ENCODE results near the gene XPNPEP1.
"Not testable (repeated sequence)": the region's sequence is repeated elsewhere in the genome, so short reads cannot be mapped to it uniquely, and the experiment has no call there.

Gene XPNPEP1

DNA sequence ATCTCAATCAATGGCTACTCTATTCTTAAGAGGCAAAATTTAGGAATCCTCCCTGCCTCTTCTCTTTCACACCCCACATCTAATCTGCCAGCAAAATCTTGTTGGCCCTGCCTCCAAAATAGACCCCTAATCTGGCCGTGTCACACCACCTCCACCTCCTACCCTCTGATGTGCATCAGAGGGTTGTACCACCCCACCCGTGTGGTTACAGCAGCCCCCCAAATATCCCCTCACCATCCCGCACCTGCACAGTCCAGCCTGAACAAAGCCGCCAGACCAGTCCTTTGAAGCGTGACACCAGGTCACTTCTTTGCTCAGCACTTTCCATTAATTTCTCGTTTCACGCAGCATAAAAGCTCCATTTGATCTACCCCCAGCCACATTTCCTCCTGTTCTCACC lies 776 bp upstream of the XPNPEP1 start:
- DNase-seq (ENCODE audit: low read depth, low spot score): no peak

DNA sequence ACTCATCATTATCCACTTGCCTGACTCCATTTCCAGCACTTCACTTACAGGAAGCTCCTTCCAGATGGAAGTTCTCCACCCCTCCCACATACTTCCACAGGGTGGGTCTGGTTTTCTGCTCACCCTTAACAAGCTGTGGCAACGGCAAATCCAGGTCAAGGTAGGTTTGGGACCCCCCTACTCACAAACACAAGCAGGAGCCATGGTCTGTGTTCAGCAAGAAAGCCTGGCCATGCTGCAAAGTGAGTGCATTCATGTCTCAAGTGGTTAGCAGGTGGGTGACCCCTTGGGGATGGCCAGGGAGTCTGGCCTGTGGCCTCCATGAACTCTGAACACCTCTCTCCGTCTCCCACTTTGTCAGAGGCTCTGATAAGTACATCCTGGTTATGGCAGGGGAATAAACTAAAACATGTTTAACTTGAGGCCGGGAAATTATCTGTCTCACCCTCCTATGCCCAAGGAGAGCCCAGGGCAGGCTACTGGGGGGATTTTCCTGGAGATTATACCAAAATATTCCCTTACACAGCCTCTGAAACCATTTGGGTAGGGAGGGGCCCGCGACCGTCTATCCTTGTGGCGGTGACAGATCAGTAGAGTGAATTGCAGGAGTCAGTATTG lies 844 bp downstream of the XPNPEP1 start:
- no peak for DNase-seq (ENCODE audit: low read depth, low spot score)

DNA sequence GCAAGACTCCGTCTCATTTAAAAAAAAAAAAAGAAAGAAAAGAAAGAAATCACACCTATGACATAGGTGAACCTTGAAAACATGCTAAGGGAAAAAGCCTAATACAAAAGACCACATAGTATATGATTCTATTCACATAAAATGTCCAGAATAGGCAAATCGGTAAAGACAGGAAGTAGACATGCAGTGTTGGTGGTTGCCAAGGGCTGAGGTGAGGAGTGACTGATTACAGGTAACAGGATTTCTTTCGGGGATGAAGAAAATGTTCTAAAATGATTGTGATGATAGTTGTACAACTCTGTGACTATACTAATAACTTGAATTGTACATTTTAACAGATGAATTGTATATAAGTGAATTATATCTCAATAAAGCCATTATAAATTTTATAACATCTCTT lies 3.3 kb downstream of the XPNPEP1 start:
- DNase-seq (ENCODE audit: low read depth, low spot score): no peak

DNA sequence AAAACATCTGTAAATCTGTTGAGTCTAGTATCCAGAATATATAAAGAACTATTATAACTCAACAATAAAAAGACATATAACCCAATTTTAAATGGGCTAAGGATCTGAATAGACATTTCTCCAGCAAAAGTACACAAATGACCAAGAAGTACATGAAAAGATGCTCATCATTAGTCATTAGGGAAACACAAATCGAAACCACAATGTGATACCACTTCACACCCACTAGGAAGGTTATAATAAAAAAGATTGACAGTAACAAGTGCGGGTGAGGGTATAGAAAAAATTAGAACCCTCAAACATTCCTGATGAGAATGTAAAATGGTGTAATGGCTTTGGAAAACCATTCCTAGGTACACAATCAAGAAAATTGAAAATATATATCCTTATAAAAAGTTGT lies 4.1 kb downstream of the XPNPEP1 start:
- no peak for DNase-seq (ENCODE audit: low read depth, low spot score)

DNA sequence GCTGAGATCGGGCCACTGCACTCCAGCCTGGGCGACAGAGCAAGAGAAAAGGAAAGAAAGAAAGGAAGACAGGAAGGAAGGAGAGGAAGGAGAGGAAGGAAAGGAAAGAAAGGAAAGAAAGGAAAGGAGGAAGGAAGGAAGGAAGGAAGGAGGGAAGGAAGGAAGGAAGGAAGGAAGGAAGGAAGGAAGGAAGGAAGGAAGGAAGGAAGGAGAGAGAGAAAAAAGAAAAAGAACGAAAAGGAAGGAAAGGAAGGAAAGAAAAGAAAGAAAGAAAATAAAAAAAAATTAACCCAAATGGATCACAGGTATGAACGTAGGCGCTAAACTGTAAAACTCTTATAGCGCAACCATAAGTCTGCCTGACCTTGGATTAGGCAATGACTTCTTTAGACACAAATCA lies 4.6 kb downstream of the XPNPEP1 start:
- not testable (repeated sequence) for DNase-seq (ENCODE audit: low read depth, low spot score)

DNA sequence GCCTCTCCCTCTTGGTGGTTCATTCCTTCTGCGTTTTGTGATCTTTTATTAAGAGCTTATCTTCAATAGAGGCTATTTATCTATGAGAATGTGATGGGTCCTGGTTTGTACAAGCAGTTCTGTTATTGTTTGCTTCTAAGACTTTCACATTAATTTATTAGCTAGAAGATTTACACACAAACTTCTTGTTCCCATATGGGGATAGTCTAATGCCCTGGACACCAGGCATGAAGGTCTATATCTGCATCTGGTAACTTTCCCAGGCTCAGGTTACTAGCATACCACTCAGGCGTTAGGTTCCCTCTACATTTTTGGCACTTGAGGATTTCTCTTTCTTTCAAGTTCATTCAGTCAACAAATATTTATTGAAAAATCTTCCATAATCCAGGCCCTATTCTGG lies 7.7 kb downstream of the XPNPEP1 start:
- DNase-seq (ENCODE audit: low read depth, low spot score): no peak

DNA sequence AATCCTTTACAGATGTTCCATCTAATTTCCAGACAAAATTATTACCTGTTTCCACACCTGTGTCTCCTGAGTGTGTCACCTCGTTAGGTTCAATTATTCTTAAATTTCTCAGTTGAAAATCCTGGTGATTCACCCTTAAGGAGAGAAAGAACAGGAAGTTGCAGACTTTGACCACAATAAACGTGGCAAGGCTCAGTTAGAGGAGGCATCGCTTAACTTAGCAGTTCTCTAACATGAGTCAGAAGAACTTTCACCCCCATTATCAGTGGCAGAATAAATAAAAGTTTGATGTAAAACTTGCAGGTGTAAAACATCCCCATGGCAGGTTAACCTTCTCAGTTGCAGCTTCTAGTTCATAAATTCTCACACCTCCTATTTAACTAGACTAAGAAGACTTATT lies 8.3 kb downstream of the XPNPEP1 start:
- DNase-seq (ENCODE audit: low read depth, low spot score): no peak

DNA sequence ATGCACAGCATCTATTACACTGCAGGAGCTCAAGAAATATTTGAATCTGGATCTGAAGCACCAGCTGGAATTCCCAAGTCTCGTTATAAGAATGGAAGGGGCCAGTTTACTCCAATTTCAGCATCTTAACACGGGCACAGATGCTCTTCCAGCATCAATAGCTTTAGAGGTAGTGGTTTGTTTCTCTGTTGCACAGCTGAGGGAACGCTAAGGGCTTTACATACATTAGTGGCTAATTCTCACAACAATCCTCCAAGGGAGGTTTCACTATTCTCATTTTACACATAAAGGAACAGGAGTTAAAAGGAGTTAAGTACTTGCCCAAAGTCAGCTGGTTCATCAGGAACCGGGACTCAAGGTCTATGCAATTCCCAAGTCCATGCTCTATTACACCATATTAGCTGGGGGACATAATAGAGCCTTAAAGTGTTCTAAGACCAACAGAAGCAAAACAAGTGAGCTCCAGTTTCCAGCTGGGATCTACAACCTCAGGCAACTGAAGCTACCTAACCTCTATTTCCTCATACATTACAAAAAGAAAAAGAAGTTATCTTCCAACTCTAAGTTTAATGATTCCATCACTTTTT lies 9.9 kb downstream of the XPNPEP1 start:
- DNase-seq (ENCODE audit: low read depth, low spot score): no peak

DNA sequence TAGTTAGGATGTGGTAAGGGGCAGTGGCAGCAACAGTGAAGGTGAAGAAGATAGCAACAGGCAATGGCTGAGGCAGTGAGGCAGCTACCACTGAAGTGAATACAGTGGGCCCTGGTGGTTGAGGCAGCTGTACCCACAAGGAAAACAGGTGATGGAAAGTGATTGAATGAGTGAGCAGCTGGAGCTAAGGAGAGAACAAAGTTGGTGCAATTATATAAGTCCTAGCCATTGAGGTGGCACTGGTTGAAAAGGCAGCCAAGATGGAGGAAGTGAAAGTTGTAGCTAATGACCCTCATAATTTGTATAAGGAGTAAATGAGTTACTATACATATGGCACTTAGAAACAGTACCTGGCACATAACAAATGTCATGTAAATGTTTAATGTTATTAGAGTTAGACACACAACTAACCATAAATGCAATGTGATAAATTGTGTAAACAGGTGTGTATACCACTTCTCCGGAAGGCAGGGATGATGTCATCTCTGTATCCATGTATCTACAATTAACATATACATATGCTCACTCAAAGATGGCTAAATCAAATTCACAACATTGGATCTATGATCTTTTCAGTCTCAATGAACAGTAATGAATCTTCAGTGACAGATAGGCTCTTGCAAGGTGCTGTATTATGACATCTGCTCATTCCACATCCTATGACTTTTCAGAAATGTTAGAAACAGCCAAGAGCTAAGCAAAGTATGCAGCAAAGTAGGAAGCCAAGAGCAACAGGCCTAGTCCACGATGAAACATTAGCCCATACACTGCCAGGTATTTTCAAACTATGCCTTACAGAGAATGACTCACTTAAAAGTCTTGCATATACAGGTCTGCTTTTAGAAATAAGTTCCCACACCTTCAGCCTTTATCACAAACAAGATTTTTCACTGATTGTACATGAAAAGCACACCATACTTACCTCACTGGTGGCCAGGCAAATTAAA lies 10.7 kb downstream of the XPNPEP1 start:
- DNase-seq (ENCODE audit: low read depth, low spot score): no peak

DNA sequence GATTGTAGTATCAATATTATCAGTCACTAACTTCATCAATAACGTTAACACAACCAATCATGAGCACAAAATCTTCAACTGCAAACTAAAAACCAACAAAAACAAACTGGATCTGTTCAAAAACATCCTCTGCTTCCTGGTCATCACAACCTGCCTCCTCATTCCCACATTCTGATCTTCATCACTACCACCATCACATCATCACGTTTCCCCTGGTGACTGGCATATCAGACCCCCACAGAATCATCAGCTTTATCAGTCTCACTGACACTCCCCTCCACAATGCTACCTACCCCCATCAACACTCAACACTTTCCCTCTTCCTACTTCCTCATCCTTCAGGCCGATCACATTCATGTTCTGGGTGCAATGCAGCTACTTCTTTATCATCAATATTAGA lies 11.4 kb downstream of the XPNPEP1 start:
- no peak for DNase-seq (ENCODE audit: low read depth, low spot score)

DNA sequence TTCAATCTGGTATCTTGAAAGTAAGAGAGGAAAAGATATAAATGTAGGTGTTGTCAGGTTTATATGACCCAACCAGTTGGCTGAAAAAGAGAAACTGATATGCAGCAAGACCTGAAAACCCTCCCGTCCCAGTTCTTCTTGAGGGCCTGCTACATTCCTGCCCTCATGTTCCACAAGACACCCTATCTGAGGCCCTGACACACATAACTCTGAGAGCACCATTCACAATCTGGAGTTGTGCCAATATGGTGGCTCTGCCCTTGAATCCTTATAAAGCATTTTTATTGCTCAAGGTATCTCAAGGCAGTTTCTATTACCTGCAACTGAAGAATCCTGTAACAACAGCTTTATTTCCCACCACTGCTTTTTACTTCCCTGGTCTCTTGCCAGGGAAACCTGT lies 17.0 kb downstream of the XPNPEP1 start:
- no peak for DNase-seq (ENCODE audit: low read depth, low spot score)

DNA sequence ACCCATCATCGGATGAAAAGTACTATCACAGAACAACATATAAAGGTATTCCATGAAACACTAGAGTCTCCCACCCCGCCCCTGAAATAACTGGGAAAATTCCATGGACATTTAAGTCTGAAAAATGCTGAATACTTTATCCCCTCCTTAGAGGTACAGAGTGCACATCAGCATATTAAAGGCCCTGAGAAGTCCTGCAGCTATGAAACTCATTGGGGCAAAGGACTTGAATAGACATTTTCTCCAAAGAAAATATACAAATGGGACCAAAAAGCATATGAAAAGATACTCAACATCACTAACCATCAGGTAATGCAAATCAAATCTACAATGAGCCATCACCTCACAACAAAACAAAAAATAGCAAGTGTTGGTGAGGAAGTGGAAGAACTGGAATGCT lies 18.9 kb downstream of the XPNPEP1 start:
- no peak for DNase-seq (ENCODE audit: low read depth, low spot score)

DNA sequence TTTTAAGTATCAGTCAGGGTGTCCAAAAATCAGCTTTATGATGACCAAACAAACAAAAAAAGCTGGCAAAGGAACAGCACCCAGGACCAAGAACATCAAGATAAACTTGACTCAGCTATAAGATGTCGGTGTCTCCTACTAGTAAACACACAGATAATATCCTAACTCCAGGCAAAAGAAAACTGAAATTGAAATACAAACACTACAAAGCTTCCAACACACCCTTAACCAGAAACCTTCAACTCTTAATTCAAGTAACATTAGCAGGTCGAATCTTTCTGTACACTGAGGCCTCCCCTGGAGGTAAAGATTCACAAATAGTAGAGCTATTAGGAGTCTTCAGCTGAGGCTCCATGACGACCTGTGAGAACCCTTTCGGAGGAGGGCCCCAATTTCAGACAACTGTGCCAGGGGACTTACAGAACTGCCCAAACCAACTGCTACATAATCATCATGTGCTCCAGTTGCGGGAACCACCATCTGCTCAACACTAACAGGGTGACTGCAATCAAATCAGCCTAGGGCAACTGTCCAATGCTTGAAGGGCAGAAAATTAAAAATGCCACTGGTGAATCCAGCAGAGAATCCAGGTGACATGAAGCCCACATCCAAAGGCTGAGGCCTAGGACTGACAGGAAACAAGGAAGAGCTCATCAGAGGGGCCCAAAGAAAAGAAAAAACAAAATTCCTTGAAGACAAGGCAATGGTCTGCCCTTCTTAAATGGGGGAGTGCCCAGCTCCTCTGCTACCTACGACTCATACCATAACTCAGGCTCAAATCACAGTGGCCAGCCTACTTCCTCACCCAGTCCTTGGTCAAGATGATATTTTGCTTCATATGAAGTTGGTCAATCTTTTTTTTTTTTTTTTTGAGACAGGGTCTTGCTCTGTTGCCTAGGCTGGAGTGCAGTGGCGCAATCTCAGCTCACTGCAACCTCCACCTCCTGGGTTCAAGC lies 20.0 kb downstream of the XPNPEP1 start:
- no peak for DNase-seq (ENCODE audit: low read depth, low spot score)

DNA sequence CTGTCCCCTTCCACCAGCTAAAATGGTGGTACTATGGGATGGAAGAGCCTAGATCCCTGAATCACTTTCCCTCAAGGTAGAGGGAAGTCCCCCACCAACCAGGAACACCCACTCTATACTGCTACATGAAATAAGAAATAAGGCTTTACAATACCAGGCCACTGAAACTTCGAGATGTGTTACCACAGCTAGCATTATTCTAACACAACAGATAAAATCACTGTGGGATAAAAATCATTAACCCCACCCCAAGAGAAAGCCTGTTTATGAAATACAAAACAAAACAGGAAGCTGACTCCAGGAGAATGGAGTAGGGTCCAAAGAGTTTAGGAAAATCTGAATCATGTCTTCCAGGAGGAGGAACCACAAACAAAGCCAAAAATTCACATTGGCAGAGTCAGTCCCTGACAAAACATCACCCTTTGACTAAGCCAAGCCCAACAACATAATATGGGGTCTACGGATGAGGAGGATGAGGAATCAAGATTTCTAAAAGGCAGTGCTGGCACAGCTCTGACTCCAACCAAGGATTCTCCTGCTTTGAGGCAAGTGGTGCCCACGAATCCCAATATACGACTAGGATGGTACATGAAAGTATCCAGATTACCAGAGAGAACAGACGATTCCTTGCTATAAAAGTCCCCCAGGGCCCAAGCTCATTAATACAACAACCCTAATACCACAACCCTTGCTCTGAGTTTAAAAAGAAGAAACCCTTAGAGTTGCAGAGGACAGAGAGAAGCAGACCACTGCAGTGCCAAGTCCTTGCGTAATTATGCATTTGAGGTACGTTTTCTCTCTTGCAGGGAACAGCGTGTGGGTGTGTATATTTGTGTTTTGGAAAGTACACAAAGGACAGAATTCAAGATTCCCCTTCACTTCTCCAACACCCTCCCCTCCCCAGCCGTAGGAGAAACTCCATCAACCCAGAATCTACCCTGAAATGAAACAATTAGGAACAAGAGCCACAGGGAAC lies 23.7 kb downstream of the XPNPEP1 start:
- no peak for DNase-seq (ENCODE audit: low read depth, low spot score)

DNA sequence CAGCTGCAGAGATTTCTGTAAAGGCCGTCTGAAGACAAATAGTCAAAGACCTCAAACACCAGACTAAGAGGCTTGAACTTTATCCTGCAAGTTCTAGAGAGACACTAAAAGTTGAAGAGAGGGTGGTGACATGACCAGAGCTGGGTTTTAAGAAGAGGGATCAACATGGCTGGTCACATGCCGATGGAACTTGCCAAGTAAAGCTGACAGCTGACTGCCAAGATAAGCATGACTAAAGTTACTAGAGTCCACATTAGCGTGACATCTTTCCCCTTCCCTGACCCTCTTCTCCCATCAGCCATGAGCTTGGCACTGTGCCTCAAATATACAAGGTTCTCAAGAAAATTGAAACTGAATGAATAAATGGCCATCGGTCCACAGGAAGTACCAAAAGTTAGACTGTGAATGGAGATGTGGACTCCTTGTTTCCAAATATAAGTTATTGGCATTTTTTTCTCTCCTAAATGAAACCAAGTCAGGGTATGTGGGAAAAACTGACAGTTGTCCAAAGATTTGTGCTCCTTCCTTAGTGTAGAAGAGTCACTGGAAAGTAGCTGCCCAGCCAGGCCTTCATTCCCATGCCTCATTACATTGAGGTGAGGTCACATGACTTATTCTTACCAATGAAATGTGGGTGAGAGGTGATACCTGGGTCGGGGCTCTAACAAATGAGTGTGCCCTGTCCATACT lies 24.5 kb downstream of the XPNPEP1 start:
- no peak for DNase-seq (ENCODE audit: low read depth, low spot score)

DNA sequence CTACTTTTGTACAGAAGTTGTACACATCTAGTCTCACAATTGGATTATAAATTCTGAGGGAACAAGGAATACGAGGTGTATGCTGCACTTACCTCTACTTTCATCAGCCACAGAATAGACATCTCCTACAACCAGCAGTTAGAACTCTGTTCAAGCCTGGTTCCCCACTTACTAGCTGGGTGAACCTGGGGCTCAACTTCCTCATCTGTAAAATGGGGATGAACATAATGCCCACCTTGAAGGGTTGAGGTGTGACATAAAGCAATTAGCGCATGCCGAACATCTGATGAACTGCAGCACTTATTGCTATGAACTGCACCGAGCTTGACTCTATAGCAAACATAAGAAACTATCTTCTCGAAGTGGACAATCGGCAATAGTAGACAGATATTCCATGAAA lies 25.3 kb downstream of the XPNPEP1 start:
- DNase-seq (ENCODE audit: low read depth, low spot score): no peak

DNA sequence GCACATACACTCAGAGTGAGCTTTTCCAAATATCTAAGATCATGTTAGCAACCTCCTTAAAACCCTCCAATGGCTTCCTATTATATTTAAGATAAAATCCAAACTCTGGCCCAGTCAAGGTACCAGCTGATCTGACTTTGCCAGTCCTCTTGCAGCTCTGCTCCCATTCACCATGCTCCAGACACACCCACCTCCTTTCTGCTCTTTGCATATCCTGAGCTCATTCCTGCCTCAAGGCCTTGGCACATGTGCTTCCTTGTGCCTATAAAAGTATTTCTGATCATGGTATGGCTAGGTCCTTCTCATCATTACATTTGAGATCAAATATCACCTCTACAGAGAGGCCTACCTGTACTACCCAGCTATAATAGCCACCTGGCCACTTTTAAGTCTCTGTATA lies 27.5 kb downstream of the XPNPEP1 start:
- no peak for DNase-seq (ENCODE audit: low read depth, low spot score)

DNA sequence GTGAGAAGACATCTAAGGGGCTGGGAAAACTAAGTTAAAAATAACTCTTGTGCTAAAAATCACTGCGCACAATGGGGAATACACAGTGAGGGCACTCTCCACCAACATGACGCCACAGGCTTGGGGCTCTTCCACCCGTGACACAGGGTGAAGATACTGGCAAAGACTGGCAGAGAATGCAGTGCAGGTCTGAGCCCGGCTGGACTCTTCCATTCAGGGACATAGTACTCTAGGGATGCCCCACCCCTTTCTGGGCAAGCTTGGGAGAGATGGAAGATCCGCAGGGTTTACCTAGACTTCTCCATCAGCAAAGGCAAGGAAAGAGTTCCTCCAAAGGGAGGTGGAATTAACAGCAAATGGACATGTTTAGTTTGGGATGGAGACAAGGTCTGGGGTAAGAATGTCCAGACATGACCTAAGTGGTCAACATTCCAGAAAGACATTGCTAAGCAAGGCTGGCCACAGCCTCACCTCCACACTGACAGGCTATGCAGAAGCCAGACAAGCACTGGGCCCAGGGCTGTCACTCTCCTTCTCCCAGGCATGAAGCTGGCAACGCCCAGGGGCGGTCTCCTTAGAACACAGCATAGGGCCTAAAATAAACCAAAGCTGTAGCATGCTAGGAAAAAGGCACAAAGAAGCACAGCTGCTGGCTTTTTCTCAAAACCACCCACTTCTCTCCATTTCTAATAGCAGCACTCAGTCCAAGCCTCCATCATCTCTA lies 28.1 kb downstream of the XPNPEP1 start:
- DNase-seq (ENCODE audit: low read depth, low spot score): no peak

DNA sequence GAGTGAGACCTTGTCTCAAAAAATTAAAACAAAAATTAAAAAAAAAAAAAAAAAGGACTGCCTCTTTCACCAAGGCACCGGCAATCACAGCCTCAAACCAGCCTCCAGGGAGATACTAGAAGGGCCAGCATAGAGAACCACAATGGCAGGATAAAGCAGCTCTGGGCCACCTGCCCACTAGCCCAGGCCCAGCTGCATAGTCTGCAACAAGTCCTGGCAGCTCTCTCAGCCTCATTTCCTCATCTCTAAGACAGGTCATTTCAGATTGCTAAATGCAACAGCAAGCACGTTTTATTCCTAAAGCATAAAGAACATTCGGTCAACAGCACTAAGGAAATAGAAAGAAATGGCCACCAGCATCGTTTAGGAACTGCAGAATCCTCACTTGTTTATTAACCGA lies 28.8 kb downstream of the XPNPEP1 start:
- no peak for DNase-seq (ENCODE audit: low read depth, low spot score)

All from activated CD4-positive, CD25-positive, alpha-beta regulatory T cell treated with anti-CD3 and anti-CD28 coated beads, Interleukin-2, amount 50 U/mL, for 16 hours (primary cell).